ENCODE data around the gene ZCWPW1.

Gene ZCWPW1

DNA sequence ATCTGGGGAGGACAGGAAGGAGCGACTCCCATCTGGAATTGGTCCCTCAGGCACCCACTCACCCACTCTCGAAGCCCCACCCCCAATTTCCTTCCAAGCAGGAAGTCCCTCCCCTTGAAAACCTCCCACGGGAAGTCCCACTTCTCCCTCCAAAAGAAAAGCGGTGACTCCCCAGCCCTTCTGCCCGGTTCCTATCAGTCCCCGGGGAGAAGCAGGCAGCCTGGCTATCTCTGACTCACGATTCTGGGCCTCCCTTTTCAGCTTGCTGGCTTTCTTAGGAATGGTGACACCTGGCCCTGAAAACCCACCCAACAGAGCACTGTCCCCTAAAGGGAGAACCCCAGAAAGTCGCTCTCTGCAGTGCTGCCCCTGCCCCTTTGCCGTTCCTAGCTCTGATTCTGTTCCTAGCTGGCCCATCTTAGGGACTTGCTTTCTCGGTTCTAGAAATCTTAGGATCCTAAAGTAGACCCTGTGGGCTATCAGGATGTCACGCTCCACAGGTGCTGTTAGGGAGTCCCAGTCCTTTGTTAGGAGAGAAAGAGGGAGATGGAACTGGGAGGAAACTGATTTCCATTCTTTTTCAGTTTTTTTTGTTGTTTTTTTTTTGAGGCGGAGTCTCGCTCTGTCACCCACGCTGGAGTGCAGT is 44.5 kb upstream of the ZCWPW1 start:
- TF ChIP-seq CTCF (IDR thresholded peaks at IDR 0.05; ENCODE audit: low read depth, low read length): no peak
- no peaks in the 10 kb centered on the region for H3K36me3 ChIP-seq
- H3K27ac ChIP-seq: no peak overlapping the region
- H3K27me3 ChIP-seq (ENCODE audit: insufficient read depth, low read depth, severe bottlenecking): no peaks in the 10 kb centered on the region
- DNase-seq: no peak
- H3K4me3 ChIP-seq (ENCODE audit: low read depth, low read length): no peak overlapping the region
- H3K9me3 ChIP-seq (ENCODE audit: severe bottlenecking): no peaks in the 10 kb centered on the region

- no peaks in the 10 kb centered on the region for H3K36me3 ChIP-seq
- TF ChIP-seq CTCF (IDR thresholded peaks at IDR 0.05; ENCODE audit: low read depth, low read length): no peak
- no peaks in the 10 kb centered on the region for H3K9me3 ChIP-seq (ENCODE audit: severe bottlenecking)
- no peak for DNase-seq
- H3K4me3 ChIP-seq (ENCODE audit: low read depth, low read length): no peak overlapping the region
- H3K27me3 ChIP-seq (ENCODE audit: insufficient read depth, low read depth, severe bottlenecking): no peaks in the 10 kb centered on the region
- H3K27ac ChIP-seq: no peak overlapping the region
Observed at GRCh38 chr7:100472121-100472851, 43.8 kb upstream of the ZCWPW1 start.

- no peak for DNase-seq
- Histone ChIP-seq H3K27ac (no peak overlapping the region), H3K9me3 (ENCODE audit: severe bottlenecking) (no peaks in the 10 kb centered on the region), H3K36me3 (no peaks in the 10 kb centered on the region), H3K27me3 (ENCODE audit: insufficient read depth, low read depth, severe bottlenecking) (no peaks in the 10 kb centered on the region), H3K4me3 (ENCODE audit: low read depth, low read length) (no peak overlapping the region)
- no peak for TF ChIP-seq CTCF (IDR thresholded peaks at IDR 0.05; ENCODE audit: low read depth, low read length)
Observed at GRCh38 chr7:100471021-100471420, 42.5 kb upstream of the ZCWPW1 start.

DNA sequence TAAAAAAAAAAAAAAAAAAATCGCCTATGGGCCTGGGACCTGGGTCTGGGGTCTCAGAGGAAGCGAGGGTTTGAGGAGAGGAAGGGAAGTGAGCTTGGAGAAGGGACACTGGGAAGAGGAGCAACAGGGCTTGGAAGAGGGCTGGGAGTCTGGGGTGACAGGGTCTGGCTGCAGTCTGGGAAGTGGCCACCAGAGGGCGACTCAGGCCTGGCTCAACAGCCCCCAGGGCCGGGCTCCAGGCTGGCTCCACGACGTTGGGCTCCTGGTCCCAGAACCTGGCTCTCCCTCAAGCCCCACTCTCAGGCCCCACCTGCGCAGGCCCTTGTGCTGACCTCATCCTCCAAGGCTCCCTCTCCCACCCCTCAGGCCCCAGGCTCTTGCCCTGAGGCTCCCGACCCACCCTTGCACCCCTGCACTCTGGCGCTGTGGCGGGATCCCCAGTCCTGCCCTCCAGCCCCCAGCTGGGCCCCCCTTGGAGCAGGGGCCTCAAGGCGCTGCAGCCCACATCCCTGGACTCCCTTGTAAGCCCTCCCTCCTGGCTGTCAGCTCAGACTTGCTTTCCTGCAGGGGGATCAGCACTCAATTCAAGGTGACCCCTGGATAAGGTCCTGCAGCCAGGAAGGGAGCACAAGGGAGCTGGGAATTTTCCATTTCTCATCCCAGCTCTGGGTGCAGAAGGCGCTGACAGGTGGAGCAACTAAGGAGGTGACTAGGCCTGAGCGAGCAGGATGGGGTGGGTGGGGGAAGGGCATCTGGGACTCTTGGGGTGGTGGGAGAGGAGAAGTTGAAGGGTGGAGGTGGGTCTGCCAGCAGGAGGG is 40.9 kb upstream of the ZCWPW1 start:
- Histone ChIP-seq H3K36me3 (no peaks in the 10 kb centered on the region), H3K27ac (no peak overlapping the region), H3K9me3 (ENCODE audit: severe bottlenecking) (no peaks in the 10 kb centered on the region), H3K27me3 (ENCODE audit: insufficient read depth, low read depth, severe bottlenecking) (no peaks in the 10 kb centered on the region), H3K4me3 (ENCODE audit: low read depth, low read length) (no peak overlapping the region)
- peak; percentile 83 for DNase-seq
- TF ChIP-seq CTCF (IDR thresholded peaks at IDR 0.05; ENCODE audit: low read depth, low read length): peak; percentile 98

GRCh38 chr7:100467638-100468373 is 39.3 kb upstream of the ZCWPW1 start:
- Histone ChIP-seq H3K4me3 (ENCODE audit: low read depth, low read length) (no peak overlapping the region), H3K27me3 (ENCODE audit: insufficient read depth, low read depth, severe bottlenecking) (no peaks in the 10 kb centered on the region), H3K27ac (no peak overlapping the region), H3K9me3 (ENCODE audit: severe bottlenecking) (no peaks in the 10 kb centered on the region), H3K36me3 (no peaks in the 10 kb centered on the region)
- TF ChIP-seq CTCF (IDR thresholded peaks at IDR 0.05; ENCODE audit: low read depth, low read length): no peak
- DNase-seq: no peak
